Mammary epithelial cell (primary cell): Measurements from ENCODE around the gene SDK1.

ENCODE experiments used
- CTCF ChIP-seq, 2 donors: IDR thresholded peaks in 1 of 2; conservative IDR thresholded peaks in 1 of 2; 2 replicates each; pipeline ENCODE4 v1.5.1; 2011 to 2012; ENCODE audit warnings: inconsistent platforms in 2 of 2, low read length in 2 of 2, mild to moderate bottlenecking in 2 of 2, control low read depth in 1 of 2, low read depth in 1 of 2; ENCODE audit not compliant: insufficient read depth in 1 of 2; ENCODE audit errors: extremely low read depth in 1 of 2
- EZH2 ChIP-seq: IDR thresholded peaks from 2 replicates; pipeline ENCODE4 v1.6.1; 2012; ENCODE audit warnings: low read length, inconsistent platforms, borderline replicate concordance

DNA sequence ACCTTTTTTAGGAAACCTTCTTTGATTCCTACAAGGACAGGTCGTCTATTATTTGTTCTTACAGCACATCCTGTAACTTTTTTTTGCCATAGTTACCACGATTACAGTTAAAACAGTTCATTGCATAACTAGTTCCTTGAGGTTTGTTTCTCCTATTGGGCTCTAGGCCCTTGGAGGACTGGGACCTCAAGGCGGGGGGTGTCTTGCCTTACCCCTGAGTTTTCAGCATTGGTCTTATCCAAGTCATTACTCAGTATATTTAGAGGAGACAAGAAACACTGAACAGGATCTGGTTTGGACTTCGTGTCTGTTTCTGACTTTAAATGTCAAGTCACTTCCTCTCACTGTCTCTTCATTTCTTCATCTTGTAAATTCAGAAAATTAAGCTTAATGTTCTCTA, 369.8 kb downstream of the SDK1 start:
- TF ChIP-seq CTCF (conservative IDR thresholded peaks at IDR 0.05 in 1 of 2, IDR thresholded peaks at IDR 0.05 in 1 of 2; ENCODE audit: extremely low read depth in 1 of 2, insufficient read depth in 1 of 2, low read depth in 1 of 2, low read length in 2 of 2) = no peak
- TF ChIP-seq EZH2 = no peak
